Measurements from ENCODE around the gene TNFRSF1B. TPM values are rescaled to one million over a fixed set of nuclear protein-coding genes. Genes with fewer than 3 reads are reported as not detected.

TNFRSF1B gene
- total RNA-seq, 1 experiment from 2014 or later: 0.61 TPM

- no peak overlapping the region for H3K4me2 ChIP-seq (ENCODE audit: low read length)
- no peak overlapping the region for H3K27ac ChIP-seq (ENCODE audit: low read depth, low read length)
- intact Hi-C loops (cut with micrococcal nuclease): loop anchor here (10.0 kb wide), 1 partner anchor 370 kb away; no protein-coding TSS in a partner anchor
- ChIA-PET CTCF (interaction anchor here (3.1 to 6.0 kb wide), 2 partner anchors 80 kb away, joined by 42 to 45 read pairs; no protein-coding TSS in a partner anchor), POLR2A (no interaction called here), RAD21 (ENCODE audit: low non-redundant PET in 1 of 2, low total read pairs in 2 of 2, uncharacterized antibody in 2 of 2, unreplicated experiment in 2 of 2) (no interaction called here)
- H3K9ac ChIP-seq (ENCODE audit: low read length): no peak overlapping the region
- no peaks in the 10 kb centered on the region for H3K36me3 ChIP-seq (ENCODE audit: control insufficient read depth in 1 of 2, insufficient read depth in 2 of 2, low read length in 2 of 2)
- H3K9me3 ChIP-seq (ENCODE audit: control insufficient read depth in 1 of 2, insufficient read depth in 1 of 2, low read depth in 1 of 2, low read length in 2 of 2): no peaks in the 10 kb centered on the region
- H3K79me2 ChIP-seq (ENCODE audit: insufficient read depth, low read length): no peaks in the 10 kb centered on the region
- H3K4me3 ChIP-seq (replicated peaks in 1 of 2; ENCODE audit: low read depth in 1 of 2, low read length in 2 of 2): no peak overlapping the region
- no peak for ATAC-seq
- H3K27me3 ChIP-seq (ENCODE audit: insufficient read depth, low read length): no peaks in the 10 kb centered on the region
- no peaks in the 10 kb centered on the region for H4K20me1 ChIP-seq (ENCODE audit: insufficient read depth)
- no peak for DNase-seq (ENCODE audit: low read depth, low spot score)
- TF ChIP-seq REST (IDR thresholded peaks at IDR 0.05; ENCODE audit: low read depth) (no peak), CBX3 (IDR thresholded peaks at IDR 0.05; ENCODE audit: low read depth) (no peak), FOSL1 (IDR thresholded peaks at IDR 0.05; ENCODE audit: low read depth) (no peak), SP1 (IDR thresholded peaks at IDR 0.05; ENCODE audit: low read depth) (no peak), SRF (IDR thresholded peaks at IDR 0.05; ENCODE audit: low read depth) (no peak), CEBPB (IDR thresholded peaks at IDR 0.05; ENCODE audit: low read depth) (no peak), CTCF (IDR thresholded peaks at IDR 0.05 in 2 of 3, conservative IDR thresholded peaks at IDR 0.05 in 1 of 3; ENCODE audit: borderline replicate concordance in 1 of 3, insufficient read depth in 1 of 3, low read depth in 2 of 3, low read length in 2 of 3) (no peak), POLR2AphosphoS5 (IDR thresholded peaks at IDR 0.05; ENCODE audit: low read depth, low read length) (no peak), ZBTB33 (IDR thresholded peaks at IDR 0.05; ENCODE audit: extremely low read depth, insufficient replicate concordance, low read length) (no peak), EZH2phosphoT487 (IDR thresholded peaks at IDR 0.05; ENCODE audit: borderline replicate concordance) (no peak), TCF7L2 (IDR thresholded peaks at IDR 0.05; ENCODE audit: borderline replicate concordance, extremely low read depth, insufficient read depth, insufficient read length) (no peak), ZFX (IDR thresholded peaks at IDR 0.05) (no peak), ATF3 (IDR thresholded peaks at IDR 0.05) (no peak), EZH2 (IDR thresholded peaks at IDR 0.05) (no peak)
- no TSS peak for BruUV-seq (replicated peaks)
- no peak overlapping the region for H2AFZ ChIP-seq (ENCODE audit: low read depth, low read length, poor library complexity, severe bottlenecking)
- no peaks in the 10 kb centered on the region for H3K9me2 ChIP-seq (ENCODE audit: insufficient read depth)
- peaks cover 6 to 9% of the 10 kb centered on the region in 2 experiments; a peak in 3 of 4 replicates for H3K4me1 ChIP-seq (ENCODE audit: control insufficient read depth in 1 of 2, insufficient read depth in 2 of 2, low read length in 2 of 2)
Observed at GRCh38 chr1:12204754-12205658, 38.2 kb downstream of the TNFRSF1B start.
